Right renal cortex interstitium (tissue), 3 donors: ENCODE results near the gene CCL17. TPM values are rescaled to one million over a fixed set of nuclear protein-coding genes. Genes with fewer than 3 reads are reported as not detected.
"Not testable (repeated sequence)": the region's sequence is repeated elsewhere in the genome, so short reads cannot be mapped to it uniquely, and the experiment has no call there.

Source experiments
- DNase-seq, 3 donors: peaks; one replicate each; pipeline ENCODE4 v3.0.0-alpha.2; 2013; ENCODE audit warnings: low read depth in 3 of 3, low spot score in 2 of 3
- polyA plus RNA-seq, 3 donors: library from polyadenylated mRNA; unstranded; fragments of 120-200 nt; gene quantifications; one replicate each; pipeline ENCODE4 v1.2.1, GENCODE V29; 2013; ENCODE audit not compliant: insufficient read length in 3 of 3

CCL17 gene
- polyA plus RNA-seq, 3 donors: not detected

- no peak for DNase-seq
Measured at GRCh38 chr16:57427824-57428223, 23.3 kb downstream of the CCL17 start.

- no peak for DNase-seq
Measured at GRCh38 chr16:57430955-57431354, 26.4 kb downstream of the CCL17 start.

- no peak for DNase-seq
Measured at GRCh38 chr16:57432505-57432904, 27.9 kb downstream of the CCL17 start.

GRCh38 chr16:57432989-57433388 is 28.4 kb downstream of the CCL17 start:
- no peak for DNase-seq

- no peak for DNase-seq
Measured at GRCh38 chr16:57434003-57434402, 29.4 kb downstream of the CCL17 start.

- DNase-seq: no peak
Measured at GRCh38 chr16:57435838-57436237, 31.3 kb downstream of the CCL17 start.

- not testable (repeated sequence) for DNase-seq
Measured at GRCh38 chr16:57439947-57440346, 35.4 kb downstream of the CCL17 start.

GRCh38 chr16:57440551-57440950 is 36.0 kb downstream of the CCL17 start:
- DNase-seq: not testable (repeated sequence)

- DNase-seq: no peak
Measured at GRCh38 chr16:57444711-57445110, 40.1 kb downstream of the CCL17 start.

GRCh38 chr16:57445510-57445909 is 40.9 kb downstream of the CCL17 start:
- DNase-seq: no peak

- DNase-seq: peak in 1 of 3 donors; percentile 10
Measured at GRCh38 chr16:57446531-57447185, 42.1 kb downstream of the CCL17 start.

- DNase-seq: peak; percentile 76 to 90 (median 85)
Measured at GRCh38 chr16:57447186-57447962, 42.8 kb downstream of the CCL17 start, which contains the start of the genes CIAPIN1 and COQ9. Gene CIAPIN1, minus strand, starts transcription at chr16:57447385. Its CDS starts 6,457 bp downstream, at chr16:57440928. Gene COQ9, plus strand, starts transcription at chr16:57447479. Its CDS starts 27 bp downstream, at chr16:57447506.

- DNase-seq: no peak
Measured at GRCh38 chr16:57452021-57452420, 47.5 kb downstream of the CCL17 start.

GRCh38 chr16:57462209-57462977 is 57.8 kb downstream of the CCL17 start, which contains the start of gene POLR2C:
Gene POLR2C, plus strand, starts transcription at chr16:57462679. Its CDS starts 46 bp downstream, at chr16:57462725.
- peak in 1 of 3 donors; percentile 73 for DNase-seq

GRCh38 chr16:57462978-57463362 is 58.4 kb downstream of the CCL17 start:
- no peak for DNase-seq

GRCh38 chr16:57464523-57464922 is 60.0 kb downstream of the CCL17 start:
- no peak for DNase-seq

Other genes with a start within 250 kb of the CCL17 start
- gene PSME3IP1, start 218.7 kb upstream of the CCL17 start, polyA plus RNA-seq: 100 to 1,000 TPM; 109 to 130 (median 116) TPM
- gene RSPRY1, start 218.4 kb upstream of the CCL17 start, polyA plus RNA-seq: 10 to 100 TPM; 46.7 to 49.7 (median 49.0) TPM
- 10 to 100 TPM; 76.7 to 82.2 (median 78.3) TPM for gene ARL2BP, start 159.5 kb upstream of the CCL17 start, polyA plus RNA-seq
- gene PLLP, start 120.1 kb upstream of the CCL17 start, polyA plus RNA-seq: 10 to 100 TPM; 16.1 to 21.1 (median 20.4) TPM
- under 1 TPM; 0.06 to 0.10 (median 0.07) TPM for gene CCL22, start 46.0 kb upstream of the CCL17 start, polyA plus RNA-seq
- 10 to 100 TPM; 25.7 to 34.3 (median 30.1) TPM for gene CX3CL1, start 32.3 kb upstream of the CCL17 start, polyA plus RNA-seq
- gene CIAPIN1, start 42.6 kb downstream of the CCL17 start, polyA plus RNA-seq: 100 to 1,000 TPM in 2 of 3 donors, 10 to 100 TPM in 1; 96.5 to 105 (median 103) TPM
- 100 to 1,000 TPM in 2 of 3 donors, 10 to 100 TPM in 1; 97.3 to 101 (median 100) TPM for gene COQ9, start 42.7 kb downstream of the CCL17 start, polyA plus RNA-seq
- gene POLR2C, start 57.9 kb downstream of the CCL17 start, polyA plus RNA-seq: 10 to 100 TPM; 84.9 to 89.8 (median 88.0) TPM
- 10 to 100 TPM; 27.4 to 35.1 (median 32.3) TPM for gene DOK4, start 81.7 kb downstream of the CCL17 start, polyA plus RNA-seq
- 10 to 100 TPM; 12.0 to 17.7 (median 14.3) TPM for gene CCDC102A, start 131.8 kb downstream of the CCL17 start, polyA plus RNA-seq
- 1 to 10 TPM in 2 of 3 donors, under 1 TPM in 1; 0.87 to 1.2 (median 1.1) TPM for gene ADGRG5, start 137.9 kb downstream of the CCL17 start, polyA plus RNA-seq
- gene ADGRG1, start 223.9 kb downstream of the CCL17 start, polyA plus RNA-seq: 10 to 100 TPM; 68.7 to 76.1 (median 75.6) TPM